Breast epithelium (tissue), 3 donors: ENCODE data around the gene TLX1.

Experiments
- POLR2A ChIP-seq: fragments of 450-650 bp; IDR thresholded peaks from one replicate; pipeline ENCODE4 v1.6.1; 2016; ENCODE audit warnings: antibody characterized with exemption, mild to moderate bottlenecking, moderate library complexity
- TF ChIP-seq, protein P1 (sequence below), 3 donors: fragments of 450-650 bp; IDR thresholded peaks; one replicate each; pipeline ENCODE4 v1.5.1; 2016 to 2017; ENCODE audit warnings: antibody characterized with exemption in 3 of 3, mild to moderate bottlenecking in 3 of 3, moderate library complexity in 3 of 3

DNA sequence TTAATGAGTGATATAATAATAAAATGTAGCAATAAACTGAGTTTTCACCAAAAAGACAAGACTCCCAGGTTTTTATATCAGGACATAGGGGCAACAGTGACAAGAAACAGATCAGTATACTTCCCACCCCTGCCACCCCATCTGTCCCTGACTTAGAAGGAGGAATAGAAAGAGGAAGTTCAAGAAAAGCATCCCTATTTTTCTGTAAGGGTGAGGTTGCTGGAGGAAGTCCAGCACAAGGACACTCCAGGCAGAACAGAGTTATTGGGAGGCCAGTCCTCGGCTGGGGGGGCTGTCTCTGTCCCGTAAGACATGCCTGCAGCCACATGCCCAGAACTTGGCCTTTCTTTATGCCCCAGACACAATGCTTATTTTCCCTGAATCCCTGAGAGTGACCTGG, 16.5 kb upstream of the TLX1 start:
- TF ChIP-seq, protein P1, sequence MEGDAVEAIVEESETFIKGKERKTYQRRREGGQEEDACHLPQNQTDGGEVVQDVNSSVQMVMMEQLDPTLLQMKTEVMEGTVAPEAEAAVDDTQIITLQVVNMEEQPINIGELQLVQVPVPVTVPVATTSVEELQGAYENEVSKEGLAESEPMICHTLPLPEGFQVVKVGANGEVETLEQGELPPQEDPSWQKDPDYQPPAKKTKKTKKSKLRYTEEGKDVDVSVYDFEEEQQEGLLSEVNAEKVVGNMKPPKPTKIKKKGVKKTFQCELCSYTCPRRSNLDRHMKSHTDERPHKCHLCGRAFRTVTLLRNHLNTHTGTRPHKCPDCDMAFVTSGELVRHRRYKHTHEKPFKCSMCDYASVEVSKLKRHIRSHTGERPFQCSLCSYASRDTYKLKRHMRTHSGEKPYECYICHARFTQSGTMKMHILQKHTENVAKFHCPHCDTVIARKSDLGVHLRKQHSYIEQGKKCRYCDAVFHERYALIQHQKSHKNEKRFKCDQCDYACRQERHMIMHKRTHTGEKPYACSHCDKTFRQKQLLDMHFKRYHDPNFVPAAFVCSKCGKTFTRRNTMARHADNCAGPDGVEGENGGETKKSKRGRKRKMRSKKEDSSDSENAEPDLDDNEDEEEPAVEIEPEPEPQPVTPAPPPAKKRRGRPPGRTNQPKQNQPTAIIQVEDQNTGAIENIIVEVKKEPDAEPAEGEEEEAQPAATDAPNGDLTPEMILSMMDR (IDR thresholded peaks at IDR 0.05), result no peak
- no peak for TF ChIP-seq POLR2A
